Kidney epithelial cell (primary cell): ENCODE measurements around the gene PURB. TPM values are rescaled to one million over a fixed set of nuclear protein-coding genes. Genes with fewer than 3 reads are reported as not detected.

Experiments used
- DNase-seq: peaks from one replicate; pipeline ENCODE4 v3.0.0-alpha.2; 2010; ENCODE audit warnings: low read depth
- H3K27me3 ChIP-seq: 2 replicates; pipeline ENCODE4 v1.6.0; 2011; ENCODE audit warnings: low read length; ENCODE audit not compliant: control insufficient read depth, insufficient read depth
- H3K36me3 ChIP-seq: 2 replicates; pipeline ENCODE4 v1.5.1; 2011; ENCODE audit warnings: low read length; ENCODE audit not compliant: control insufficient read depth, insufficient read depth
- H3K4me3 ChIP-seq: 2 replicates; pipeline ENCODE4 v1.5.1; 2011; ENCODE audit warnings: low read depth, mild to moderate bottlenecking, control low read depth, low read length
- CTCF ChIP-seq: IDR thresholded peaks from 2 replicates; pipeline ENCODE4 v1.5.1; 2011; ENCODE audit warnings: mild to moderate bottlenecking, moderate library complexity, low read length, control low read depth, inconsistent platforms; ENCODE audit not compliant: insufficient read depth, poor library complexity, severe bottlenecking
- total RNA-seq: library from RNA; depleted of rRNA; stranded (reverse); fragments of >200 nt; gene quantifications from 2 replicates; pipeline ENCODE4 v1.2.3, GENCODE V29; 2015

Gene PURB
- total RNA-seq, 1 donor from 2014 or later: 19.8 TPM

- TF ChIP-seq CTCF: no peak
- Histone ChIP-seq H3K36me3 (no peaks in the 10 kb centered on the region), H3K4me3 (no peak overlapping the region), H3K27me3 (peaks cover 6% of the 10 kb centered on the region)
- DNase-seq: no peak
Measured at GRCh38 chr7:44909596-44910389, 24.5 kb upstream of the PURB start.

- no peak for TF ChIP-seq CTCF
- Histone ChIP-seq H3K4me3 (no peak overlapping the region), H3K27me3 (peaks cover 6% of the 10 kb centered on the region), H3K36me3 (no peaks in the 10 kb centered on the region)
- no peak for DNase-seq
Measured at GRCh38 chr7:44906965-44907364, 21.6 kb upstream of the PURB start.

- Histone ChIP-seq H3K27me3 (peaks cover 6% of the 10 kb centered on the region), H3K4me3 (no peak overlapping the region), H3K36me3 (no peaks in the 10 kb centered on the region)
- no peak for TF ChIP-seq CTCF
- no peak for DNase-seq
Measured at GRCh38 chr7:44905002-44905635, 19.8 kb upstream of the PURB start.

- no peak for TF ChIP-seq CTCF
- no peak overlapping the region for H3K4me3 ChIP-seq
- DNase-seq: no peak
- H3K27me3 ChIP-seq: no peaks in the 10 kb centered on the region
- H3K36me3 ChIP-seq: no peaks in the 10 kb centered on the region
Measured at GRCh38 chr7:44899443-44899842, 14.1 kb upstream of the PURB start.

- Histone ChIP-seq H3K4me3 (no peak overlapping the region), H3K36me3 (no peaks in the 10 kb centered on the region), H3K27me3 (no peaks in the 10 kb centered on the region)
- DNase-seq: no peak
- no peak for TF ChIP-seq CTCF
Measured at GRCh38 chr7:44898039-44898438, 12.7 kb upstream of the PURB start.
